NCI-H1436 treated with DMSO at 0.1 percent for 48 hours (cell line): Measurements from ENCODE around the gene SMIM10L1.

Experiments
- DNase-seq: peaks from one replicate; lab custom pipeline; 2025; lab: John Stamatoyannopoulos, UW

The SMIM10L1 gene

GRCh38 chr12:11171145-11171968 lies at the start of gene SMIM10L1:
Gene SMIM10L1 (plus strand): TSS chr12:11171194. CDS start chr12:11171357, 163 bp downstream.
- DNase-seq = peak; percentile 58

GRCh38 chr12:11130382-11130781 lies 40.6 kb upstream of the SMIM10L1 start:
- no peak for DNase-seq

- DNase-seq = no peak
Measured at GRCh38 chr12:11130999-11131398, 40.0 kb upstream of the SMIM10L1 start.

DNA sequence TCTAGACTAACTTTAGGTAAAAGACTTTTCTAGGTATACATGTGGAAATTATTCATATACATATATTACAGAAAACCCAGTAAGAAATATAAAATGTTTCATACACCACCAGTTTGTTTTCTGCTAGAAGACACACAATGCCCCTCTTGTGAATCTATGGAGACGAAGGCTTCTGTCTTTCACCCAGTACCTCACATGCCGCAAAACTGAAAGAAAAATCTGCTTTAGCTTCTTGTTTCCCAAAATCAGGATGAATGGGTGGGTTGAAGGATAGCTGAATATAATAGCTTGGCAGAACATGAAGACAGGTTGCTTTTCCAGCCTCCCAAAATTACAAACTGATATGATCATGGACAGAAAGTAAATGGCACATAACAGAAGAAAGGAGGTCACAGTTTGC lies 37.8 kb upstream of the SMIM10L1 start:
- DNase-seq = no peak

- DNase-seq = no peak
Measured at GRCh38 chr12:11133816-11134215, 37.2 kb upstream of the SMIM10L1 start.

GRCh38 chr12:11134305-11134704 lies 36.7 kb upstream of the SMIM10L1 start, which contains the start of gene TAS2R30:
Gene TAS2R30 (minus strand): TSS chr12:11134644. CDS start chr12:11134244, 400 bp downstream.
- no peak for DNase-seq

DNA sequence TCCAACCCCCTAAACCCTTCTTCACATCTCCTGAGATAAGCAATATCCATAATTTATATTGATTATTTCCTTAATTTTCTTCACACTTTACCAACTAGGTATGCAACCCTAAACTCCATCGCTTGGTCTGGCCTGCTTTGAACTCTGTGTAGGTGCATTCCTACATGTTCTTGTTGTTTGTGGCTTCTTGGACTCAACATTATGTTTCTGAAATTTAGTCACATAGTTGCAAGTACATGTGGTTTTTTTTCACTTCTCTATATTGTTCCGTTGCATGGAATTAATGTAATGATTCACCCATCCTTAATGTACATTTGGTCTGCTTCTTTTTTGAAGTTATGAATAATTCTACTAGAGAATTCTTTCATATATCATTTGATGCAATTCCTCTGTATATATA lies 34.9 kb upstream of the SMIM10L1 start:
- no peak for DNase-seq

DNA sequence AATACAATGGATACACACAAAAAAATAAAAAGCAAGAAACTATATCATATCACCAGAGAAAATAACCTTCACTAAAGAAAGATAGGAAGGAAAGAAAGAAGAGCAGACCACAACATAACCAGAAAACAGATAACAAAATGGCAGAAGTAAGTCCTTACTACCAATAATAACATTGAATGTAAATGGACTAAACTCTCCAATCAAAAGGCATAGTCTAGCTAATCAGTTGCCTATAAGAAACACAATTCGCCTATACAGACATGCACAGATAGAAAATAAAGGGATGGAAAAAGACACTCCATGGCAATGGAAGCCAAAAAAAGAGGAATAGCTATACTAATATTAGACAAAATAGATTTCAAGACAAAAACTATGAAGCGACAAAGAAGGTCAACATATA lies 27.6 kb upstream of the SMIM10L1 start:
- DNase-seq = no peak

GRCh38 chr12:11144297-11144696 lies 26.7 kb upstream of the SMIM10L1 start:
- no peak for DNase-seq

- DNase-seq = no peak
Measured at GRCh38 chr12:11147420-11147819, 23.6 kb upstream of the SMIM10L1 start.

- no peak for DNase-seq
Measured at GRCh38 chr12:11150832-11151231, 20.2 kb upstream of the SMIM10L1 start.

- DNase-seq = no peak
Measured at GRCh38 chr12:11152725-11153124, 18.3 kb upstream of the SMIM10L1 start.

GRCh38 chr12:11154400-11154925 lies 16.5 kb upstream of the SMIM10L1 start:
- no peak for DNase-seq

GRCh38 chr12:11158885-11159444 lies 12.0 kb upstream of the SMIM10L1 start:
- DNase-seq = no peak

DNA sequence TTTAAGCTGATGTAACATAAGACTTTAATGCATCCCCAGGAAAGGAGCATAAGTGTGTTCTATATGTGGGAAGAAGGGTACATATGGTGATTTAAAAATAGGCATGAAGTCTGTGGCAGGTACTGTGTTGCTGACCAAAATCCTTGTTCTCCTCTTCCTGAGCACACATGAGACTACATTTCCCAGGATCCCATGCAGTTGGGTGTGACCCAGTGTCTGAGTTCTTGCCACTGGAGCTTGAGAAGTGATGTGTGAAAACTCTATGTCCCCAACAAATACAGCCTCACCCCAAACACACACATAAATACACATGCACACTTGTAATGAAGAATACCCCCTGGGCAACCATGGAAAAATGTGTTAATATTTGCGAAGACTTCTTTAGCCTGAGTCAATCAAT lies 8.5 kb upstream of the SMIM10L1 start:
- DNase-seq = no peak

DNA sequence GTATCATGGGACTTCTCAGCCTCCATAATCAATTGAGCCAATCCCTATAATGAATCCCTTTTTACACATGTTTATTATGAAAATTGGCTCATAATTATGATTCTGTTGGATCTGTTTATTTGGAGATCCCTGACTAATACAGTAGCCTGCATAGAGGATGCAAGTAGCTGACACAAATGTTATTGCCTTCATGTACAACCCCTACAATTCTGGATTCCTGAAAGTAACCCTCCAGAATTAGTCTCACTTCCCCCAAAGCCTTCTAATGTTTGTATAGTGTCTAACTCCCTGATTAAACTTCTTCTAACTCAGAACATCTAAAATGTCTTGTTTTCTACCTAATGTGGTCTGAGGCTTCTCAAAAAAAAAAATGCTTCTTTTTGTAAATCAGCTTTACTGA lies 6.6 kb upstream of the SMIM10L1 start:
- DNase-seq = no peak

- DNase-seq = no peak
Measured at GRCh38 chr12:11166300-11166699, 4.7 kb upstream of the SMIM10L1 start.

DNA sequence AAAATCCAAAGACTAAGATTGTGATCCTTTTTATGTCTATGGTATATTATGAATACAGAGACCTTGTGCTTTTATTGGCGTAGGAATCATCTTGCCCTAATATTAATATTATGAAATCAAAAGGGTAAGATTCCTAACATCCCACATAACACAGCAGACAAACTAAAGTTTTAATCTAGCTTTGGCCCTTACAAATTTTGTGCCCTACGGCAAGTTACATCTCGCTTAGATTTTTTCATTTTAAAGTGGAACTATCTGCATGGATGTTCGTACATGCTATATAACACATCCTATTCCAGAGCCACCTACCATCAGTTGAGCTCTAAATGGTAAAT lies 217 bp upstream of the SMIM10L1 start:
- no peak for DNase-seq

DNA sequence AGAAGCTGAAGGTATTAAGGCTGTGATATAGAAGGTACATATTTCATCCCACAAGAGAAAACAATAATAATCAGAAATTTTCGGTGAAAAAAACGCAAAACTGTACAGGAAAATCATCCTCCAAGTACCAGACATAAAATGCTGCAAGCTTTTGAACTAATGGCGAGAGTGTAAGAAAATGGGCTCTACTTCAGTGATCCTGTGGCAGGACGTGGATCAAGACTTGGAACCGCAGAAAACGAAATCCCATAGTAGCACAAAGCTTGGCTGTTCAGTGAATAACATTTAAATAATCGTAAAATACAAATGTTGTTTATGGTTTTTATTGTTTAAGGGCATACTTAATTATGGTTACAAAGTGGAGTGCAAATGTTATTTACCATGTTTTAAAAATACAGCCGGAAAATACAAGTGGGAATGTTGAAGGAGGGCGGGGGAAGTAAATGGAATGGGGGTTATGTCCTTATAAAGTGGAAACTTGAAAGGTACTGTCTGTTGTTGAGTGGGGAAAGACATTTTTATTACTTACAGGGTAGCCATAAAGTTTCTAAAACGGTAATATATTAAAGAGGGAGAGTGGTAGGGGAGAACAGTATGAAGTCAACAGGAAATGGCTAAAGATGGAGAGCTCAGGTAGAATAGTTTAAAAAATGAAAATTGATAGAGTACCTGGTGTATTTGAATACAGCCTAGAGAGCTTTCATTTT lies 1.1 kb downstream of the SMIM10L1 start:
- DNase-seq = no peak

- DNase-seq = no peak
Measured at GRCh38 chr12:11174022-11174421, 3.0 kb downstream of the SMIM10L1 start.

DNA sequence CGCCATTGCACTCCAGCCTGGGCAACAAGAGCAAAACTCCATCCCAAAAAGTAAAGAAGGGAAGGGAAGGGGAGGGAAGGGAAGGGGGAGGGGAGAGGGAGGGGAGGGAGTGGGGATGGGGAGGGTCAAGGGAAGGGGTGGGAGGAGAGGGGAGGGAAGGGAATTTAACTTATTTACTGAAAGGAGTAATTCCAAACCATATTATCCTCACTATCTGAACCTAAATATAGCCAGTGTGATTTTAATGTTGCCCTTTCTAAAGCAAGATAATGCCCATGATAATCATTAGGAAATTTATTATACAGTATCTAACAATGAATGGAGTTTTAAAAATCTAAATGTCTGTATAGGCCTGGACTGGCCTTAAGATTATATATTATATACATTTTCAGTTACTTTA lies 7.3 kb downstream of the SMIM10L1 start:
- no peak for DNase-seq

DNA sequence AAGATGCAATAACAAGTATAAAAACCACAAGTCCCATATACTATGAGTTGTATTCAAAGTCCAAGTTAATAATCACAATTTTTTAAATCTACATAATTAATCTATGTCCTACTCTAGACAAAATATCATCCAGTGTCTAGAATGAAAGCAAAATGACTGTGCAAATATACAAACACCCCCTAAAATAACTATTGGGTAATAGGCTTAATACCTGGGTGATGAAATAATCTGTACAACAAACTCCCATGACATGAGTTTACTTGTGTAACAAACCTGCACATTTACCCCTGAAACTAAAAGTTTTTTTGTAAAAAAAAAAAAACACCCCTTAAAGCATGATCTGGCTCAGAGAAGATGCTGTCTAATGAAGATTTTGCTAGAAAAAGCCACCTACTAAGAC lies 11.5 kb downstream of the SMIM10L1 start:
- no peak for DNase-seq

GRCh38 chr12:11183011-11183410 lies 12.0 kb downstream of the SMIM10L1 start:
- no peak for DNase-seq
